K562 (cell line): Measurements from ENCODE around the gene MIP.

Source experiments
- CBX3 ChIP-seq, 2 experiments: IDR thresholded peaks; 1 replicate in 1 of 2; 2 replicates in 1 of 2; pipeline ENCODE4 v1.6.1; 2012; ENCODE audit warnings: inconsistent platforms in 2 of 2, low read length in 2 of 2, borderline replicate concordance in 1 of 2, control low read depth in 1 of 2
- KAT2B ChIP-seq: IDR thresholded peaks from one replicate; pipeline ENCODE4 v1.6.1; 2012; ENCODE audit warnings: low read depth, mild to moderate bottlenecking, control low read depth, inconsistent platforms, low read length, moderate library complexity
- MED1 ChIP-seq: sonication (generic); formaldehyde crosslinking; IDR thresholded peaks from 2 replicates; pipeline ENCODE4 v1.8.1; 2023; ENCODE audit warnings: missing genetic modification reagents, borderline replicate concordance
- POLR2AphosphoS5 ChIP-seq: IDR thresholded peaks from 2 replicates; pipeline ENCODE4 v1.6.1; 2011; ENCODE audit warnings: mild to moderate bottlenecking, low read depth, low read length, moderate library complexity; ENCODE audit not compliant: control insufficient read depth, insufficient read depth
- SMC3 ChIP-seq: conservative IDR thresholded peaks from 2 replicates; pipeline ENCODE4 v1.6.1; 2011; ENCODE audit warnings: low read depth, low read length, improper control_type of control experiment; ENCODE audit not compliant: insufficient read depth
- TBL1XR1 ChIP-seq, 2 experiments: IDR thresholded peaks; 2 replicates each; pipeline ENCODE4 v1.6.1; 2012; ENCODE audit warnings: improper control_type of control experiment in 2 of 2, low read length in 2 of 2, mild to moderate bottlenecking in 1 of 2
- TF ChIP-seq, protein P1 (sequence below): fragments of 250-450 bp; sonication (Bioruptor Pico); IDR thresholded peaks from 2 replicates; pipeline ENCODE4 v1.8.0; 2022; ENCODE audit warnings: inconsistent platforms, mild to moderate bottlenecking, moderate library complexity, borderline replicate concordance
- TF ChIP-seq, protein P2 (sequence below): sonication (generic); formaldehyde crosslinking; IDR thresholded peaks from 2 replicates; pipeline ENCODE4 v1.8.0; 2023; ENCODE audit warnings: mild to moderate bottlenecking, missing genetic modification reagents
- TF ChIP-seq, protein P3 (sequence below): fragments of 450-650 bp; IDR thresholded peaks from 2 replicates; pipeline ENCODE4 v1.6.1; 2014; ENCODE audit warnings: low read depth, mild to moderate bottlenecking, moderate library complexity, borderline replicate concordance
- TF ChIP-seq, protein P4 (sequence below), 3 experiments: IDR thresholded peaks in 2 of 3; conservative IDR thresholded peaks in 1 of 3; 2 replicates each; pipeline ENCODE4 v1.5.1; 2011 to 2012; ENCODE audit warnings: low read length in 3 of 3, mild to moderate bottlenecking in 3 of 3, control low read depth in 2 of 3, improper control_type of control experiment in 1 of 3, inconsistent platforms in 1 of 3, low read depth in 1 of 3, mixed read lengths in 1 of 3, moderate library complexity in 1 of 3; ENCODE audit not compliant: insufficient read depth in 2 of 3
- TF ChIP-seq, protein P5 (sequence below): fragments of 450-650 bp; IDR thresholded peaks from one replicate; pipeline ENCODE4 v1.6.1; 2018; ENCODE audit warnings: mild to moderate bottlenecking, moderate library complexity; ENCODE audit not compliant: partially characterized antibody

DNA sequence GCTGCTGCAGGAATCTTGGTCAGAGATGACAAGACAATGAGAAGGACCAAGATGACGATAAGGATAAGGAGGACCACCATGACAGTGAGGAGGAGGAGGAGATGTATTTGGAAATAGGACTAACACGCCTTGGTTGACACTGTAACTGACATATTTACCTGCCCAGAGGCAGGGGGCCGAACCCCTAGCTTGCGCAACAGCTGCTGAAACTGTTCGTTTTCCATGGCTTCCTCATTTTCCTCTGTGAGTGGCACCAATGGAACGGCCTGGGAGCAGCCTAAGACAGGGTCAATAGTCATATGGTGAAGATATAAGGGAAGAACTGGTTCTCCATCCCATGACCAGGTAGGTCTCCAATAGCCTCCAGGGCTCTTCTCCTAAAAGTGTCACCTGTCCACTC, 34.0 kb downstream of the MIP start:
- no peak for TF ChIP-seq KAT2B
- TF ChIP-seq MED1 (CRISPR knock-in tag), result no peak
- no peak for TF ChIP-seq SMC3
- TF ChIP-seq, protein P1, sequence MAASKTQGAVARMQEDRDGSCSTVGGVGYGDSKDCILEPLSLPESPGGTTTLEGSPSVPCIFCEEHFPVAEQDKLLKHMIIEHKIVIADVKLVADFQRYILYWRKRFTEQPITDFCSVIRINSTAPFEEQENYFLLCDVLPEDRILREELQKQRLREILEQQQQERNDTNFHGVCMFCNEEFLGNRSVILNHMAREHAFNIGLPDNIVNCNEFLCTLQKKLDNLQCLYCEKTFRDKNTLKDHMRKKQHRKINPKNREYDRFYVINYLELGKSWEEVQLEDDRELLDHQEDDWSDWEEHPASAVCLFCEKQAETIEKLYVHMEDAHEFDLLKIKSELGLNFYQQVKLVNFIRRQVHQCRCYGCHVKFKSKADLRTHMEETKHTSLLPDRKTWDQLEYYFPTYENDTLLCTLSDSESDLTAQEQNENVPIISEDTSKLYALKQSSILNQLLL, result no peak
- TF ChIP-seq, protein P2, sequence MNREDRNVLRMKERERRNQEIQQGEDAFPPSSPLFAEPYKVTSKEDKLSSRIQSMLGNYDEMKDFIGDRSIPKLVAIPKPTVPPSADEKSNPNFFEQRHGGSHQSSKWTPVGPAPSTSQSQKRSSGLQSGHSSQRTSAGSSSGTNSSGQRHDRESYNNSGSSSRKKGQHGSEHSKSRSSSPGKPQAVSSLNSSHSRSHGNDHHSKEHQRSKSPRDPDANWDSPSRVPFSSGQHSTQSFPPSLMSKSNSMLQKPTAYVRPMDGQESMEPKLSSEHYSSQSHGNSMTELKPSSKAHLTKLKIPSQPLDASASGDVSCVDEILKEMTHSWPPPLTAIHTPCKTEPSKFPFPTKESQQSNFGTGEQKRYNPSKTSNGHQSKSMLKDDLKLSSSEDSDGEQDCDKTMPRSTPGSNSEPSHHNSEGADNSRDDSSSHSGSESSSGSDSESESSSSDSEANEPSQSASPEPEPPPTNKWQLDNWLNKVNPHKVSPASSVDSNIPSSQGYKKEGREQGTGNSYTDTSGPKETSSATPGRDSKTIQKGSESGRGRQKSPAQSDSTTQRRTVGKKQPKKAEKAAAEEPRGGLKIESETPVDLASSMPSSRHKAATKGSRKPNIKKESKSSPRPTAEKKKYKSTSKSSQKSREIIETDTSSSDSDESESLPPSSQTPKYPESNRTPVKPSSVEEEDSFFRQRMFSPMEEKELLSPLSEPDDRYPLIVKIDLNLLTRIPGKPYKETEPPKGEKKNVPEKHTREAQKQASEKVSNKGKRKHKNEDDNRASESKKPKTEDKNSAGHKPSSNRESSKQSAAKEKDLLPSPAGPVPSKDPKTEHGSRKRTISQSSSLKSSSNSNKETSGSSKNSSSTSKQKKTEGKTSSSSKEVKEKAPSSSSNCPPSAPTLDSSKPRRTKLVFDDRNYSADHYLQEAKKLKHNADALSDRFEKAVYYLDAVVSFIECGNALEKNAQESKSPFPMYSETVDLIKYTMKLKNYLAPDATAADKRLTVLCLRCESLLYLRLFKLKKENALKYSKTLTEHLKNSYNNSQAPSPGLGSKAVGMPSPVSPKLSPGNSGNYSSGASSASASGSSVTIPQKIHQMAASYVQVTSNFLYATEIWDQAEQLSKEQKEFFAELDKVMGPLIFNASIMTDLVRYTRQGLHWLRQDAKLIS (CRISPR knock-in tag), result no peak
- no peak for TF ChIP-seq CBX3 (IDR thresholded peaks at IDR 0.05; ENCODE audit: borderline replicate concordance in 1 of 2, low read length in 2 of 2)
- TF ChIP-seq TBL1XR1 (IDR thresholded peaks at IDR 0.05; ENCODE audit: low read length in 2 of 2), result no peak
- TF ChIP-seq, protein P3, sequence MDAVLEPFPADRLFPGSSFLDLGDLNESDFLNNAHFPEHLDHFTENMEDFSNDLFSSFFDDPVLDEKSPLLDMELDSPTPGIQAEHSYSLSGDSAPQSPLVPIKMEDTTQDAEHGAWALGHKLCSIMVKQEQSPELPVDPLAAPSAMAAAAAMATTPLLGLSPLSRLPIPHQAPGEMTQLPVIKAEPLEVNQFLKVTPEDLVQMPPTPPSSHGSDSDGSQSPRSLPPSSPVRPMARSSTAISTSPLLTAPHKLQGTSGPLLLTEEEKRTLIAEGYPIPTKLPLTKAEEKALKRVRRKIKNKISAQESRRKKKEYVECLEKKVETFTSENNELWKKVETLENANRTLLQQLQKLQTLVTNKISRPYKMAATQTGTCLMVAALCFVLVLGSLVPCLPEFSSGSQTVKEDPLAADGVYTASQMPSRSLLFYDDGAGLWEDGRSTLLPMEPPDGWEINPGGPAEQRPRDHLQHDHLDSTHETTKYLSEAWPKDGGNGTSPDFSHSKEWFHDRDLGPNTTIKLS, result no peak
- TF ChIP-seq, protein P4, sequence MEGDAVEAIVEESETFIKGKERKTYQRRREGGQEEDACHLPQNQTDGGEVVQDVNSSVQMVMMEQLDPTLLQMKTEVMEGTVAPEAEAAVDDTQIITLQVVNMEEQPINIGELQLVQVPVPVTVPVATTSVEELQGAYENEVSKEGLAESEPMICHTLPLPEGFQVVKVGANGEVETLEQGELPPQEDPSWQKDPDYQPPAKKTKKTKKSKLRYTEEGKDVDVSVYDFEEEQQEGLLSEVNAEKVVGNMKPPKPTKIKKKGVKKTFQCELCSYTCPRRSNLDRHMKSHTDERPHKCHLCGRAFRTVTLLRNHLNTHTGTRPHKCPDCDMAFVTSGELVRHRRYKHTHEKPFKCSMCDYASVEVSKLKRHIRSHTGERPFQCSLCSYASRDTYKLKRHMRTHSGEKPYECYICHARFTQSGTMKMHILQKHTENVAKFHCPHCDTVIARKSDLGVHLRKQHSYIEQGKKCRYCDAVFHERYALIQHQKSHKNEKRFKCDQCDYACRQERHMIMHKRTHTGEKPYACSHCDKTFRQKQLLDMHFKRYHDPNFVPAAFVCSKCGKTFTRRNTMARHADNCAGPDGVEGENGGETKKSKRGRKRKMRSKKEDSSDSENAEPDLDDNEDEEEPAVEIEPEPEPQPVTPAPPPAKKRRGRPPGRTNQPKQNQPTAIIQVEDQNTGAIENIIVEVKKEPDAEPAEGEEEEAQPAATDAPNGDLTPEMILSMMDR (IDR thresholded peaks at IDR 0.05 in 2 of 3, conservative IDR thresholded peaks at IDR 0.05 in 1 of 3; ENCODE audit: insufficient read depth in 2 of 3, low read depth in 1 of 3, low read length in 3 of 3), result no peak
- TF ChIP-seq, protein P5, sequence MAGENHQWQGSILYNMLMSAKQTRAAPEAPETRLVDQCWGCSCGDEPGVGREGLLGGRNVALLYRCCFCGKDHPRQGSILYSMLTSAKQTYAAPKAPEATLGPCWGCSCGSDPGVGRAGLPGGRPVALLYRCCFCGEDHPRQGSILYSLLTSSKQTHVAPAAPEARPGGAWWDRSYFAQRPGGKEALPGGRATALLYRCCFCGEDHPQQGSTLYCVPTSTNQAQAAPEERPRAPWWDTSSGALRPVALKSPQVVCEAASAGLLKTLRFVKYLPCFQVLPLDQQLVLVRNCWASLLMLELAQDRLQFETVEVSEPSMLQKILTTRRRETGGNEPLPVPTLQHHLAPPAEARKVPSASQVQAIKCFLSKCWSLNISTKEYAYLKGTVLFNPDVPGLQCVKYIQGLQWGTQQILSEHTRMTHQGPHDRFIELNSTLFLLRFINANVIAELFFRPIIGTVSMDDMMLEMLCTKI, result no peak
- TF ChIP-seq POLR2AphosphoS5, result no peak
